NK-92 treated with Interleukin-12 subunit alpha and Interleukin-12 subunit beta, amount 100 ng/mL, for 24 hours (cell line): ENCODE measurements around the gene PDE6D.
"Not testable (repeated sequence)": the region's sequence is repeated elsewhere in the genome, so short reads cannot be mapped to it uniquely, and the experiment has no call there.

Experiments
- DNase-seq: peaks from one replicate; lab custom pipeline; 2025; lab: John Stamatoyannopoulos, UW

The PDE6D gene

DNA sequence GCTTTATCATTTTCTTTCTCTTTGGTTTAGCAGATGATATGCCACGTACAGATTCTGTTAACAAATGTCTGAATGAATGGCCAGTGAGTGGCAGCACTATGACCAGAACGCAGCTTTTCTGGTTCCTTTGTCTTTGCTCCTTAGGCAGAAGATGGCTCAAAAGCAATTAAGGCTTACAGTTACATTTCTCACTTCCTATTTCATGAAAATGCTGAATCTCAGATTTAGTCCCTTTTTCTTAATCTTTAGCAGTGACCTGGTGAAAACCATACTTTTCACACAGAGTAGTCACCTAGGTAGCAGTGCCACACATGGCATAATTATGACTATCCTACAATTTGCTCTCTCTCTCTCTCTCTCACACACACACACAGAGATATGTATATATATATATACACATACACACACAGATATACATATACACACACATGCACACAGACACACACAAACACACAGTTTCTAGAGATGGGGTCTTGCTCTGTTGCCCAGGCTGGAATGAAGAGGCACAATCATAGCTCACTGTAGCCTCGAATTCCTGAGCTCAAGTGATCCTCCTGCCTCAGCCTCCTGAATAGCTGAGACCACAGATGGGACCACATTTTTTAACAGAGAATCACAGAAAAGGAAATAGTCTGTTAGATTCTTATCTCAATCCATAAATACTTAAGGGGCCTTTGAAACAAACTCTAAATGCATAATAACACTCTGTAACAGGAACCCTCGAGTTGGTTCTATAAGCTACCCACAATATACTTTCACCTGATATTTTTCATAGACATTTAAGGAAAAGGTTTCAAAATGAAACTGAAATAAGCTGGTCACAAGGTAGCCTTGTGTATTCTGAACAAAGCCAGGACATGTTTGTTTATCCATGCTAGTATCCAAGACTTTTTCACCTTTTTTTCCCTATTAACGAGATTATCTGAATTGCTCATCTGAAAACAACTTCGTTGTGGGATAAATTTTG, 11.6 kb downstream of the PDE6D start:
- no peak for DNase-seq

DNA sequence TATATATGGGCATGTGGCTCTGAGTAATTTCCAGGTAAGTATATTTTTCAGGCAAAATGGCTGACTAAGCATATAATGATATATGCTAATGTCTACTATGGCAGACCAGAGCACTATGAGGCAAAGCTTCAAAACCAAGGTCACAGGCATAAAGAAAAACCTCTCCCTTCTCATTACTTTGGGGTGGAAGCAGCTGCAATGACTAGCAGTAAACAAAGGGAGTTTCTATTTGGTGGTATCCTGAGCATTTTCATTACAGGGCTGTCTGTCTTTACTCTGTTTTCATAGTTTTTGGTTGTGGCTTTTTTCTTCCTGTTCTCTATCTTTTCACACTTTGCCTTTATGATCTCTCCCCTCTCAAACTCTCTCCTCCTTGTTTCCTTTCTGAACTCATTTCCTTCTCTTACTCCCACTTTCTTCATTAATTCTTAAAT, 15.6 kb downstream of the PDE6D start:
- DNase-seq: no peak

DNA sequence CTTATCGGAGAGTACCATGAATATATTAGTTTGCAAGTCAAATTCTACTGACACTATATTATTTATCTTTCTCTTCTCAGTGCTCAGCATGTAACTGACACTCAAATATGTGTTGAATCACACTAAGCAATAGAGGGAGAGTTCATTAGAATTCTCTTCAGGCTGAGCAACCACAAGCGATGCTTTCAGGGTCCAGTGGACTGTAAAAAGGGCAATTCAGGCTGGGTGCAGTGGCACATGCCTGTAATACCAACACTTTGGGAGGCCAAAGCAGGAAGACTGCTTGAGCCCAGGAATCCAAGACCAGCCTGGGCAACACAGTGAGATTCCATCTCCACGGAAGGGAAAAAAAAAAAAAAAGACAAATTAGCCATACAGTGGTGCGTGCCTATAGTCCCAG, 16.3 kb downstream of the PDE6D start:
- no peak for DNase-seq

DNA sequence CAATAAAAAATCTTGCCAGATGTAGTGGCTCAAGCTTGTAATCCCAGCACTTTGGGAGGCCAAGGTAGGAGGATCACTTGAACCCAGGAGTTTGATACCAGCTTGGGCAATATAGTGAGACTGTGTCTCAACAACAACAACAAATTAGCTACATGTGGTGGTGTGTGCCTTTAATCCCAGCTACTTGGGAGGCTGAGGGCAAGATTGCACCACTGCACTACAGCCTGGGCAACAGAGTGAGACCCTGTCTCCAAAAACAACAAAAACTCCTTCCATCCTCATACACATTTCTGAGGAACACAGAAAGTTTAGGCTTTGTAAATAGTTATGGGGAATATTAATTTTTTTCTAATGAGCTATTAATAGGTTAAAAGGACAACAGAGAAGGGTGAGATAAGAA, 17.0 kb downstream of the PDE6D start:
- DNase-seq: no peak

DNA sequence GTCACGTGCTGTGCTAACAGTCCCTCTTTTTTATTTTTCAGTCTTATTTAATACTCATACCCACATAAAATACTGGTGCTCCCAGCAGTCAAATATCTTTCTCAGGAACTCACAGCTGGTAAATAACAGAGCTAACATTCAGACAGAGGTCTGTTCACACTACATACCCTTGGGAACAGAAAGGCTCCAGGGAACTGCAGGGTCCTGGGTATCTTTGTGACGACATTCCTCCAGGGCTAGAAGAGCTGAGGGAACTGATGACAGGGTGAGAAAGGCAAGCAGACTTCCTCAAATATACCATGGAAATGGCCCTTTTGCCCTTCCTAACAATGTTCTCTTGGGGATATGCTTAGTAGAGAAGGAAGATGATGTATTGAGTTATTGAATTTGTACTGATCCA, 19.3 kb downstream of the PDE6D start:
- DNase-seq: no peak

DNA sequence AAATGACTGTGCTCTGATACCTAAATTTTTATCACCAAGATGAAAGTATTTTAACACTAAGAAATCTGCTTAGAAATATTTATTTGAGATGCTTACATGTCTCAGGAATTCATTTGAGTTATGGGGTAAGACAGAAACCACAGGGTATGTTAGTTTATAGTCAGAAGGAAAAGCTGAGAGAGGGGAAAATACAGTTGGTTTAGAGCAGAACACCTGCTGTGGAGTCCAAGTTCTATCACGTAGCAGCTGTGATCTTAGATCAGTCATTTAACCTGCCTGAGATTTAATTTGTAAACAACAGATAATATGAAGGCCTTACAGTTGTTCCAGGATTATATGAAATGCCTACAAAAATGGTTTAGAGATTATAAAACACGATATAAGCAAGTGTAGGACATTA, 29.0 kb downstream of the PDE6D start:
- DNase-seq: no peak

DNA sequence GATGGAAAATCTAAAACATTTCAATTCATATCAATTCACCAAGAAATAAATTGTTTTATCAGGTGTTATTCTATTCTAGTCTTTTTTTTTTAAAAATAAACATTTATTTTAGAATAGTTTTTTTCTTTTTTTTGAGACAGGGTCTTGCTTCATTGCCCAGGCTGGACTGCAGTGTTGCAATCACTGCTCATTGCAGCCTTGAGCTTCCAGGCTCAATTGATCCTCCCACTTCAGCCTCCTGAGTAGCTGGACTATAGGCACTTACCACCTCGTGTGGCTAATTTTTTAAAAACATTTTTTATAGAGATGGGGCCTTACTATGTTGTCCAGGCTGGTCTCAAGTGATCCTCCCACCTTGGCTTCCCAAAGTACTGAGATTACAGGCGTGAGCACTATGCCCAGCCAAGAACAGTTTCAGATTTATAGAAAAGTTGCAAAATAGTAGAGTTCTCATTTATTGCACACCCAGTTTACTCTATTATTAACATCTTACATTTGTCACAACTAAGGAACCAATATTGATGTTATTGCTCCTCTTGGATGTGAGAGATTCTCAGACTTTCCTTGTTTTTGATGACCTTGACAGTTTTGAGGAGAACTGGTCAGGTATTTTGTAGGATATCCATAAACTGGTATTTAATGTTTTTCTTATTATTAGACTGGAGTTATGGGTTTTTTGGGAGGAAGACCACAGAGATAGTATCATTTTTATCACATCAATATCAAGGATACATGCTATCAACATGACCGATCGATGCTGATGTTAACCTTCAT, 29.9 kb downstream of the PDE6D start:
- no peak for DNase-seq

DNA sequence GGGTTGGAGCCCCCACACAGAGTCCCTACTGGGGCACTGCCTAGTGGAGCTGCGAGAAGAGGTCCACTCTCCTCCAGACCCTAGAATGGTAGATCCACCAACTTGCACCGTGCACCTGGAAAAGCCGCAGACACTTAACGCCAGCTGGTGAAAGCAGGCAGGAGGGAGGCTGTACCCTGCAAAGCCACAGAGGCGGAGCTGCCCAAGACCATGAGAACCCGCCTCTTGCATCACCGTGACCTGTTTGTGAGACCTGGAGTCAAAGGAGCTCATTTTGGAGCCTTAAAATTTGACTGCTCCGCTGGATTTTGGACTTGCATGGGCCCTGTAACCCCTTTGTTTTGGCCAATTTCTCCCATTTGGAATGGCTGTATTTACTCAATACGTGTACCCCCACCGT, 32.1 kb downstream of the PDE6D start:
- not testable (repeated sequence) for DNase-seq

DNA sequence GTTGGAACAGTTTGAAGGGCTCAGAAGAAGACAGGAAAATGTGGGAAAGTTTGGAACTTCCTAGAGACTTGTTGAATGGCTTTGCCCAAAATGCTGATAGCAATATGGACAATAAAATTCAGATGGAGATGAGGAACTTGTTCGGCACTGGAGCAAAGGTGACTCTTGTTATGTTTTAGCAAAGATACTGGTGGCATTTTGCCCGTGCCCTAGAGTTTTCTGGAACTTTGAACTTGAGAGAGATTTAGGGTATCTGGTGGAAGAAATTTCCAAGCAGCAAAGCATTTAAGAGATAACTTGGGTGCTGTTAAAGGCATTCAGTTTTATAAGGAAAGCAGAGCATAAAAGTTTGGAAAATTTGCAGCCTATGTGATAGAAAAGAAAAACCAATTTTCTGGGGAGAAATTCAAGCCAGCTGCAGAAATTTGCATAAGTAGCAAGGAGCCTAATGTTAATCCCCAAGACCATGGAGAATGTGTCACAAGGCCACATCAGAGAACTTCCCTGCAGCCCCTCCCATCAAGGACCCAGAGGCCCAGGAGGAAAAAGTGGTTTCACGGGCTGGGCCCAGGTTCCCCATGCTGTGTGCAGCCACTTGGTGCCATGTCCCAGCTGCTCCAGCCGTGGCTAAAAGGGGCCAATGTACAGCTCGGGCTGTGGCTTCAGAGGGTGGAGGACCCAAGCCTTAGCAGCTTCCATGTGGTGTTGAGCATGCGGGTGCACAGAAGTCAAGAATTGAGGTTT, 32.8 kb downstream of the PDE6D start:
- not testable (repeated sequence) for DNase-seq

DNA sequence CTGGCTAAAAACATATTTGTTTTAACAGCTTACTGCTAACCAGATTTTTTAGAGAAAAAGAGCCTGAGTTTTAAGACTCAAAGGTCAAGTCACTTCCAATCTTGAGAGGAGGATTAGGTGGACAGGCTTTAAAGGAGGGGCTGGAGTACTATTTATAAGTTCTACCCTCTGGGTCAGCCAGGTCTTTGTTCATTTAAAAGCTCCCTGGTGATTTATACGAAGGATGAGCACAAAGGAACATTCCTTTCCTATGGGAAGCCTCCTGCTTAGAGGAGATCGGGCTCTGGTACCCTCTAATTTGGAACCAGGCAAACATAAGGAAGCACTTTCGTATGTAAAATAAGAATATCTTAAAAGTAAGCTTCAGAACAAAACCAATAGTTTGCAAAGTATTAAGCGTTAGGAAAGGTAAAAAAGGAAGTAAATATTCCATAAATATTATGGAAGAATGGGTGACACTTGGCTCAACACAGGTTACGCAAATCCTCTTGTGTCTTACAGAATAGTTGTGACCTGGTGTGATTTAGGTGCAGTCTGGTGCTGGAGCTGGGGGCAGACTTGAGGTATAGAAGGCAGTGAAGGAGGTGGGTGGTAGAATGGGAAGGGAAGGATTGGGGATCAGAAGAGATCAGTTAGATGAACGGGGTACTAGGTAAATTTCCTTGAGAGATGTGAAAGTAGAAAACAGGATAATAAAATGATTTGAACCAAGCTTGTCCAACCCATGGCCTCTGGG, 35.6 kb downstream of the PDE6D start:
- no peak for DNase-seq

DNA sequence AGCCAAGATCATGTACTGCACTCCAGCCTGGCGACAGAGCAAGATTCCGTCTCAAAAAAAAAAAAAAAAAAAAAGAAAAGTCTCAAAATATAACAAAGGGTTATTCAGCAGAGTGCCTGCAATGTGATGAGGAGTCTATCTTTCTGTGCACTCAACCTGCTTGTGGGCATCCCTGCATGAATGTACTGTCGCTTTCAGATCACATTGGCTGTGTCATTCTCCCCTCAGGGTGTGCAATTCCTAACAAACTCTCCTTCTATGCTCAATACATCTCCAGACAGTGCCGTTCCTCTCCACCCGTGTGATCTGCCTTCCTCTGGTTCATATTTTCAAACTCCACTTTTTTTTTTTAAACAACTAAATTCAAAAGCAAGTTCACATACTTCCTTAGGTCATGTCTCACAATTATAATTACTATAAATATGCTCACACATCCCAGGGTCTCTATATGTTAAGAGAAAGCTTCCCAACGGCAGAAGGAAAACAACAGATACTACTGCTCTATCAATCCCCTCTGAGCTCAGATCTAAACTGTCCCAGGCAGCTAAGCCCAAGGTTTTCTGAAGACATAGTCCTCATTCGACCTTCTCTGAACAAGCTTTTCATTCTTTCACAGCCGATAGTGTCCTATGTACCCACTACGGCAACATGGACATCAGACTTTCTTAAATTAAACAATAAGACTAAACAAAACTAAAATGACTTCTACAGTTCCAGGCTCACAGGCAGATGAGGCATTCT, 37.5 kb downstream of the PDE6D start:
- no peak for DNase-seq

DNA sequence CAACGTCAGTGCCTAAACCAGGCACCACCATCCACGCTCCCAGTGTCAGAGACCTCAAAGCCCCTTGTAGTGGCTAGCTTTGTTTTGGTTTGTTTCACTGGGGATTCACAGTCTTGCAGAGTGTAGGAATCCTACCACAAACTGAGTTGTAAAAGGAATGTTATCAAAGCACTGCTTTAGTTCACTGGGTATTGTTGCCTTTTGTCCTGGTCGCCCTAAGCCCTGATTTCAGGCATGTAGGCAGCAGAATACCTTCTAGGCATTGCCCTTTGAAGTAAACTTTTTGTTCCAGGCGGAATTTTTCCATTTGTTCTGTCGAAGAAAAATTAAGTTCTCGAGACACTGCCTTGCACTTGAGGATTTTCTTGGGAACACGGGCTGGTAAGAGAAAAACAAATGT, 43.3 kb downstream of the PDE6D start:
- no peak for DNase-seq

DNA sequence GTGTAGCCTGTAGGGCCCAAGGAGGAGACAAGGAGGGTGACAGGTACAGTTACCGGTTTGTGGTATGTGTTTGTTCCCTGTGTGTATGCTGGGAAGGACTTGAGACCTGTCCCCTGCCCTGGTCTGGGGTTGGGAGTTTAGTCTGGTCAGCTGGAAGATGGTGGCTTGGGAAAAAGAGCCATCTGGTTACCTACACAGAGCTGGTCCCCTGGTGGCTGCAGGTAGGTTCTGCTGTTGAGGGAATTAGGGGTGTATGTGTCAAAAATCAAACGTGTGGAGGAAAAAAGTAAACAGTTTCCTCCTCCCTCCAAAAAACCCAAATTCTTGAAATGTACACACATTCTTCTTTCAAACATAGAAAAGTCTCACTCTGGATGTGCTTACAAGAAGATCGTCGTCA, 48.5 kb downstream of the PDE6D start:
- no peak for DNase-seq

DNA sequence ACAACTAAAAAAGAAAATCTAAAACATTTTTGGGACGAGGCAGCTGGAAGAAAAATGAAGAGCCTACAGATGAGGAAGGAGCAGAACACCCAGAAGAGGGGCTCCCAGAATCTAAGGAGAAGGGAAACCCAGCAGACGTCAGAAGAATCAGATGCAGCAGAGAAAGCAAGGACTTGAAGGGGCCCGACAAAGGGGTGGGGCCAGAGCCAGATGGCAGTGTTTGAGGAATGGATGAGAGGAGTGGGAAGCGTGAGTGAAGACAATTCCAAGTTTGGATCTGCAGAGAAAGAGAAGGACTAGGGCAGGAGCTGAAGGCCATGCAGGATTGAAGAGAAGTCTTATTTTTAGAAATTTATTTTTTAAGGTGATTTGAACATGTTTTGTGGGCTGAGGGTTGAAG, 53.5 kb downstream of the PDE6D start:
- no peak for DNase-seq

DNA sequence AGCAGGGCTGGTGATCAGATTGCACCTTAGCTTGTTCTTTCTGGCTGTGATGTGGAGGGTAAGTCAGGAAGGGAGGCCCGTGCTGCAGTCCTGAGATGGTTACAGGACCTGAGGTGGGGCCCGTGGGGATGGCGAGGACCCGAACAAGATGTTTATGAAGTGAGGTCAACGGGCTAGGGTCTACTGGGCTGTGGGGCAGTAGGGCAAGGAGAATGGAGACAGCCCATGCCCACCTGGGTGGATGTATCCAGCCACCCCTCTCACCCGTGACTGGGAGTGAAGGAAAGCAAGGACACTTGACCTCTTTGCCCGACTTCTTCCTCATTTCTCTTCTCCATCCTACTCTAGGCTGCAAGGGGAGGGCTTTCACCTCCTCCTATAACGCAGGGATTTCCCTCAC, 54.8 kb downstream of the PDE6D start:
- DNase-seq: no peak

DNA sequence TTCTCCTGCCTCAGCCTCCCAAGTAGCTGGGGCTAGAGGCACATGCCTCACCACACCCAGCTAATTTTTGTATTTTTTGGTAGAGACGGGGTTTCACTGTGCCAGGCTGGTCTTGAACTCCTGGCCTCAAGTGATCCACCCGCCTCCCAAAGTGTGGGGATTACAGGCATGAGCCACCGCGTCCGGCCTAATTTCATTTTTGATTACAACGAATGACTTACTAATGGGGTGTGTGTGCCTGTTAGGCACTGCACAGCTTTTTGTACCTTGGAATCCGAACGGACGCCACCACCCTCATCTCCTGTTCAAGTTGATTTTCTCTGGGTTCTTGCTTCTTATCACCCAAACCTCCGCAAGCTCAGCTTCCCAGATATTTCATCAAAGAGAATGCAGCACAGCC, 55.6 kb downstream of the PDE6D start:
- DNase-seq: no peak

DNA sequence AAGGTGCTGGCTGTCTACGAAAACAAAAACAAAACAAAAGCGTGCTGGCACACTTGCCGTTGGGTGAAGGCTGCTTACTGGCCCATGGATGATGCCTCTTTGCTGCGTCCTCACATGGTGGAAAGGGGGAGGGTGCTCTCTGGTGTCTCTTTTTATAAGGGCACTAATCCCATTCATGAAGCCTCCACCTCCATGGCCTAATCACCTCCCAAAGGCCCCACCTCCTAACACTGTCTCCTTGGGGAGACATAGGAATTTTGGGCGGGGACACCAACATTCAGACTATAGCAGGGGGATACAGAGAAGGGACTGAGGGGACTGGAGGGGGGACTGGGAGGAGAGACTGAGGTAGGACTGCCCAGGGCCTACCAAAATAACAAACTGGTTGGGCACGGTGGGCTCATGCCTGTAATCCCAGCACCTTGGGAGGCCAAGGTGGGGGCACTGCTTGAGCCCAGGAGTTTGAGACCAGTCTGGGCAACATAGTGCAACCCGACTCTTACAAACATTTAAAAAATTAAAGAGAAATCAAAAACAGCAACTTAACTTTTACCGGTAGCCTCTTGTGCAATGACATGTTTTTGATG, 58.3 kb downstream of the PDE6D start:
- DNase-seq: no peak

DNA sequence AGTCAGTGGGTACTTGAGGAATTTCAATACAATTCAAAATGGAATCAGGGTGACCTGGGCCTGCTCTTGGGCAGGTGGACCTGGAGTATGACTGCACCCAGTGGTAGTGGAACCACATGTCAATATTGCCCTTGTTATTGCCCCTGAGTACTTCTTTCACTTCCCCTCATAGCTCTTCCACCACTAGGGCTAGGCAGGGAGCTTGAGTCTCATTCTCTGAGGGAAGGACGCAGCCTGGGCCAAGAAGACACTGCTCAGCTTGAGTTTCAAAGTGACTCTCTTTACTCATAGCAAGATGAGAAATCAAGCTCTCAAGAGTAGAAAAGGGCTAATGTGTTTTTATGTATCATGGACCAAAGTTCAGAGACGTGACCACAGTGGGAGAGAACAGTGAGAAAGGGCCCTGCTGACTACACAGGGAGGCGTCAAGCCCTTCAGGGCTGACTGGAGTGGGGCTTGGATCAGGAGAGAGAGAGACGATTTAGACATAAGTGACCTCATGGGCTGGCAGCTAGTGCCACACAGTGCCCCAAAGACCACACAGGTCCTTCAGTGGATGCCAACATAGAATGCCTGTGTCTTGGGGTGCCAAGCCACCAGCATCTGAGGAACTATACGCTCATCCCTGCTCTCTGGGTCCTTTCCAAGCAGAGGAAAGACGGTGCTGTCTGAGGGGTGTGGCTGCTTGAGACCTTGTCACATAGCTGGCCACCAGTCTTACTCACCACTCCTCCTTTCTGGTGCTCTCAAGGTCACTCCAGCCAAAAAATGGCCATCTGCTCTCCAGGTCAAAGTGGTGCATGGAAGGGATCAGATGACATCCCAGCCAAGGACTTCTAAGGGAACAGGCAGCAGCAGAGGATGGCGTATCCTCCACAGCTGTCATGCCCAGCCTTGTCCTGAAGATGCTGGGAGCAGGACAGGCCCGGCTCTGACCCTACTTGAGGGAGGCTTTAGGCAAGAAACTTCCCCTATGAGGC, 59.8 kb downstream of the PDE6D start:
- DNase-seq: no peak

DNA sequence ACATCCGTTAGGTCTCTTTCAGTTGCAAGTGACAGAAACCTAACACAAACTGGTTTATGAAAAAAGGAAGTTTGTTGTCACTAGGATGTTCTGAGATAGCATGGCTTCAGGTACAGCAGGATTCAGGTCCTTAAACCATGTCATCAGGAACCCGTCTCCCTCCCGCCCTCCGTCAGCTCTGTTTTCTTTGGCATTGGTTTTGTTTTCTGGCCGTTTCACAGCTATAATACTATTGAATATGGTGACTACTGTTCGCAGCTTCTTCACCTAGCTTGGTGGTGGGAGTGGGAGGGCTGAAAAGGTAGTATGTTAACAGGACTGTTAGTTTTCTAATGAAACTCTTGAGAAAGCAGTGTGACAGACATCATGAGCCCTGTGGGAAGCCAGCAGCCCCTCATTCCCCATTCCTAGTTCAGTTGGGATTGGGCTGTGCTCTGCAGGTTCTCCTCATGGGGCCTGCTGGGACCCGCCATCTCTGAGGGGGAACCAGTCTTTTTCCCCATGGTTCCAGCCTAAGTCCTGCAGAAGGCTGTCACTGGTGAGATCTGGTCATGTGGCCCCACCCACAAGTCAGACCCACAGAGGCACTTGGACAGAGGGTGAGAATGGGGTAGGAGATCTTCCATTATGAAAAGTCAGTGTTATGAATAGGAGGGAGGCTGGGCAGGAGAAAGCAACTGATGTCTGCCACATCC, 60.6 kb downstream of the PDE6D start:
- DNase-seq: no peak
